Measurements from ENCODE around the gene GLIPR1.
A peak's percentile ranks its signal among the peaks of the same experiment; 100 is the strongest.

GLIPR1 gene

DNA sequence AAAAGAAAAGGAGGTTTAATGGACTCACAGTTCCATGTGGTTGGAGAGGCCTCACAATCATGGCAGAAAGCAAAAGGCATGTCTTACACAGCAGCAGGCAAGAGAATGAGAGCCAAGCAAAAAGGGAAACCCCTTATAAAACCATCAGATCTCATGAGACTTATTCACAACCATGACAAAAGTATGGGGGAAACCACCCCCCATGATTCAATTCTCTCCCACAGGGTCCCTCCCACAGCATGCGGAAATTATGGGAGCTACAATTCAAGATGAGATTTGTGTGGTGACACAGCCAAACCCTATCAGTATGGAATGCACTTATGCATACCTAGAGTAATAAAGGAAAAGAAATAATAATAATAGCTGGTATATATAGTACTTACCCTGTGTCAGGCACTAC is 4.5 kb upstream of the GLIPR1 start:
- peaks cover 44% of the 10 kb centered on the region for H3K4me1 ChIP-seq (ENCODE audit: insufficient read depth, low read length)
- DNase-seq = no peak
- TF ChIP-seq EZH2 (IDR thresholded peaks at IDR 0.05; ENCODE audit: borderline replicate concordance, low read depth, low read length, severe bottlenecking) = no peak
- no peak for TF ChIP-seq CTCF (IDR thresholded peaks at IDR 0.05; ENCODE audit: borderline replicate concordance, extremely low read depth, low read length, poor library complexity, severe bottlenecking)

DNA sequence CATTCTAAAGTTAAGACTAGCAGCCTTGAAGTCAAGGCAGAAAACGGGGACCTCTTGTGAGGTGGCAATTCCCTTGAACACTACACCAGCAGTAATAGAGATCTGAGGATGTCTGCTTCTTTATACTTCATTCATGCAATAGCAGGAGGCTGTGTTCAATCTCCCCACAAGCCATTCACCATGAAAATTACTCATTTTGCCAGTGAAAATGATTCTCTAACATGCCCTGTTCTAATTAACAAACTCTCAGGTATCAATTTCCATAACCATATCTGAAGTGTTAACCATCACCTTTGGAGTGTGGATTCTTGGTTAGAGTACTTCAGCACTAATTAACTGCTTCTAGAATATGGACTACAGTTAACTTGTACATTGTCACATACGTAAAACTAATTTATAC is 3.4 kb upstream of the GLIPR1 start:
- Histone ChIP-seq H3K27ac (ENCODE audit: low read length) (no peak overlapping the region), H4K20me1 (ENCODE audit: insufficient read depth, low read length) (no peaks in the 10 kb centered on the region), H3K4me3 (ENCODE audit: low read depth in 1 of 2, low read length in 2 of 2) (no peak overlapping the region), H3K27me3 (ENCODE audit: insufficient read depth, low read length, poor library complexity) (no peaks in the 10 kb centered on the region), H2AFZ (ENCODE audit: low read depth, low read length) (no peak overlapping the region), H3K9me3 (ENCODE audit: insufficient read depth, low read length, severe bottlenecking) (no peaks in the 10 kb centered on the region), H3K4me2 (ENCODE audit: insufficient read depth, low read length) (no peak overlapping the region), H3K36me3 (ENCODE audit: insufficient read depth, low read length) (no peaks in the 10 kb centered on the region), H3K9ac (ENCODE audit: low read depth, low read length) (no peak overlapping the region), H3K4me1 (ENCODE audit: insufficient read depth, low read length) (peaks cover 55% of the 10 kb centered on the region), H3K79me2 (ENCODE audit: insufficient read depth, low read length) (peaks cover 8% of the 10 kb centered on the region)
- DNase-seq = no peak
- TF ChIP-seq CTCF (IDR thresholded peaks at IDR 0.05; ENCODE audit: borderline replicate concordance, extremely low read depth, low read length, poor library complexity, severe bottlenecking) (no peak), EZH2 (IDR thresholded peaks at IDR 0.05; ENCODE audit: borderline replicate concordance, low read depth, low read length, severe bottlenecking) (no peak)
- no peak for ATAC-seq (ENCODE audit: insufficient read depth, low read depth)

More for the DNA sequence above, 4.5 kb upstream of the GLIPR1 start:
- no peak overlapping the region for H3K27ac ChIP-seq (ENCODE audit: low read length)
- H3K27me3 ChIP-seq (ENCODE audit: insufficient read depth, low read length, poor library complexity) = no peaks in the 10 kb centered on the region
- H2AFZ ChIP-seq (ENCODE audit: low read depth, low read length) = no peak overlapping the region
- no peaks in the 10 kb centered on the region for H3K79me2 ChIP-seq (ENCODE audit: insufficient read depth, low read length)
- no peak overlapping the region for H3K4me2 ChIP-seq (ENCODE audit: insufficient read depth, low read length)
- H3K36me3 ChIP-seq (ENCODE audit: insufficient read depth, low read length) = no peaks in the 10 kb centered on the region
- H3K9me3 ChIP-seq (ENCODE audit: insufficient read depth, low read length, severe bottlenecking) = no peaks in the 10 kb centered on the region
- H3K9ac ChIP-seq (ENCODE audit: low read depth, low read length) = no peak overlapping the region
- no peak for ATAC-seq (ENCODE audit: insufficient read depth, low read depth)
- no peak overlapping the region for H3K4me3 ChIP-seq (ENCODE audit: low read depth in 1 of 2, low read length in 2 of 2)
- H4K20me1 ChIP-seq (ENCODE audit: insufficient read depth, low read length) = no peaks in the 10 kb centered on the region

GRCh38 chr12:75478116-75478794 is 2.3 kb upstream of the GLIPR1 start:
- H3K27ac ChIP-seq (ENCODE audit: low read length) = peak overlapping the region; percentile 64
- ATAC-seq (ENCODE audit: insufficient read depth, low read depth) = peak; percentile 54
- no peak for TF ChIP-seq EZH2 (IDR thresholded peaks at IDR 0.05; ENCODE audit: borderline replicate concordance, low read depth, low read length, severe bottlenecking)
- no peak for TF ChIP-seq CTCF (IDR thresholded peaks at IDR 0.05; ENCODE audit: borderline replicate concordance, extremely low read depth, low read length, poor library complexity, severe bottlenecking)

More at GRCh38 chr12:75478116-75478794, 2.3 kb upstream of the GLIPR1 start:
- Histone ChIP-seq H3K4me3 (ENCODE audit: low read depth in 1 of 2, low read length in 2 of 2) (peak overlapping the region in 1 of 2 experiments; percentile 15; a peak in 2 of 4 replicates), H3K4me1 (ENCODE audit: insufficient read depth, low read length) (peaks cover 66% of the 10 kb centered on the region), H3K9ac (ENCODE audit: low read depth, low read length) (peak overlapping the region; percentile 28), H3K79me2 (ENCODE audit: insufficient read depth, low read length) (peaks cover 18% of the 10 kb centered on the region), H3K9me3 (ENCODE audit: insufficient read depth, low read length, severe bottlenecking) (no peaks in the 10 kb centered on the region), H4K20me1 (ENCODE audit: insufficient read depth, low read length) (no peaks in the 10 kb centered on the region), H3K4me2 (ENCODE audit: insufficient read depth, low read length) (peak overlapping the region; percentile 54), H3K36me3 (ENCODE audit: insufficient read depth, low read length) (no peaks in the 10 kb centered on the region), H2AFZ (ENCODE audit: low read depth, low read length) (peak overlapping the region; percentile 59), H3K27me3 (ENCODE audit: insufficient read depth, low read length, poor library complexity) (no peaks in the 10 kb centered on the region)
- peak; percentile 44 for DNase-seq
